Stimulated activated CD4-positive, alpha-beta T cell treated with anti-CD3 and anti-CD28 coated beads, Interleukin-2, amount 100 ng/mL, for 24 hours (primary cell): ENCODE data around the gene RPS29.

ENCODE experiments used
- DNase-seq, 2 donors: peaks; one replicate each; pipeline ENCODE4 v3.0.0-alpha.2; 2020

The RPS29 gene

GRCh38 chr14:49594347-49595091 lies 8.3 kb upstream of the RPS29 start:
- no peak for DNase-seq

GRCh38 chr14:49593016-49593415 lies 6.8 kb upstream of the RPS29 start:
- DNase-seq, result no peak

GRCh38 chr14:49589387-49589786 lies 3.2 kb upstream of the RPS29 start:
- no peak for DNase-seq

DNA sequence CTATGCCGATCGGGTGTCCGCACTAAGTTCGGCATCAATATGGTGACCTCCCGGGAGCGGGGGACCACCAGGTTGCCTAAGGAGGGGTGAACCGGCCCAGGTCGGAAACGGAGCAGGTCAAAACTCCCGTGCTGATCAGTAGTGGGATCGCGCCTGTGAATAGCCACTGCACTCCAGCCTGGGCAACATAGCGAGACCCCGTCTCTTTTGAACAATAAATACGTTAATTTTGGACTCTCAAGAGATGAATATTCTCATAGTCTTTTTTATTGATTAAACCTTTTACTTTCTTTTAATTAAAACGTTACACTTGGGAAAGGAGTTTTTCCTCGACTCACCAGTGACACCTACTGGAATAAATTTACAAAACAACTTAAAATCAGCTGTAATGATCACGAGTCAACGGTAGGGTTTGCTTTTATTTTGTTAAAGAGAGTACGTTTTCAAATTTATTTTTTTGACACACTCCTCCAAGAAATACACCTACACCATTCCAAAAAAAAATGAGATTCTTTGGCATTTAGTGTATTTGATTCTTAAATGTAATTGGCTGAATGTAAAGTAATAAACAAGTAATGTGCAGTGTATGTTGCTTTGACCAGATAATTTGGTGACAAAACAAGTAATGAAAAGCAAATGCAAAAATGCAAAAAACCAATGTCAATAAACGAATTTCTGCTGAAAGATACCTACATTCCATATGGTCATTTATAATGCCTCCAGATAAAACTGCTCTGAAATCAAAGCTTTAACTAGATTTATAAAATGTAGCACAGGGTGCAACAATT lies 687 bp upstream of the RPS29 start:
- DNase-seq, result peak; percentile 65 to 70

DNA sequence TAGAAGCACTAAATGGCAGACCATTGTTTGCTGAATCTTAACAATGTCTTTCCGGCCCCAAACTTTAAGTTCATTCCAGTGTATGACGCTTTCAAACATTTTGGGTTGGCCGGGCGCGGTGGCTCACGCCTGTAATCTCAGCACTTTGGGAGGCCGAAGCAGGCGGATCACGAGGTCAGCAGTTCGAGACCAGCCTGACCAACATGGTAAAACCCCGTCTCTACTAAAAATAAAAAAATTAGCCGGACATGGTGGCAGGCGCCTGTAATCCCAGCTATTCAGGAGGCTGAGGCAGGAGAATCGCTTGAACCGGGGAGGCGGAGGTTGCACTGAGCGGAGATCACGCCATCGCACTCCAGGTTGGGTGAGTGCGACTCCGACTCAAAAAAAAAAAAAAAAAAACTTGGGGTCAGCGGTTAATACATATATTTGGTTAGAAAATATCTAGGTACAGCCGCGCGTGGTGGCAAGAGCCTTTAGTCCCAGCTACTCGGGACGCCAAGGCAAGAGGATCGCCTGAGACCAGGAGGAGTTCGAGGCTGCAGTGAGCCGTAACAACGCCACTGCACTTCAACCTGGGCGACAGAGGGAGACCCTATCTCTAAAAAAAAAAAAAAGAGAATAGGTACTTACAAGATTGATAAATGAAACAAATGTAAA lies 1.1 kb downstream of the RPS29 start:
- peak; percentile 43 to 54 for DNase-seq

GRCh38 chr14:49584058-49584457 lies 2.1 kb downstream of the RPS29 start:
- peak in 1 of 2 donors; percentile 10 for DNase-seq

GRCh38 chr14:49583629-49584028 lies 2.6 kb downstream of the RPS29 start:
- DNase-seq, result no peak

DNA sequence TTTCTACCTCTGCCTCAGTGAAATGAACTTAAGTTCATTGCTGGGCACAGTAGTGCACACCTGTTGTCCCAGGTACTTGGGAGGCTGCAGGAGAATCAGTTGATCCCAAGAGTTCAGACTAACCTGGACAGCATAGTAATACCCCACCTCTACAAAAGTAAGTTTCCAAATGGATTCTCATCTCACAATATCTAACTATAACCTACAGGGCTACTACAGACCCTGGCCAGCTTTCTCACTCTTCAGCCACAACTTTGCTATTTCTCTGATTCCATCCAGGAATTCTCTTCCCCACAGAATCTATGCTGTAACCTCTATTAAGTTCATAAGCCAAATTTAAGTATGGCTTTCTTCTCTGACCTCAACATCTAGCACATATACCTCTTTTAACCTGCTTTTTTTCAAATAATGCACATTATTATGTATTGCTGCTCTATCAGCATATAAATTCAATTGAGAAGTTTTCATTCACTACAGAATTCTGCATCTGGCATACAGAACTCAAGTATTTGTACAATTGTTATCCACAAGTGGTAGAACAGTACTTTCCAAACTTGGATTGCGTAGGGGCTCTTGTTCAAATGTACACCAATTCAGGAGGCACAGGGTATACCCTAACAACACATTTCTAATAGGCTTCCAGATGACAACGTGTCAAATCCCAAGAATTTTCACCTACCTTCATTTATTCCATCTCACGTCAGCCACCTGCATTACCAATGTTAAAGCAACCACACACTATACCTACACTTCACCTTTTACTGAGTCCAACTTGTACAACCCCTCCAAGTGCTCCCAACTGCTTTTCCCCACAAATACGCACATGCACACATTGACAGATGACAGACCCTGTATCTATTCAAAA lies 3.8 kb downstream of the RPS29 start:
- DNase-seq, result no peak

DNA sequence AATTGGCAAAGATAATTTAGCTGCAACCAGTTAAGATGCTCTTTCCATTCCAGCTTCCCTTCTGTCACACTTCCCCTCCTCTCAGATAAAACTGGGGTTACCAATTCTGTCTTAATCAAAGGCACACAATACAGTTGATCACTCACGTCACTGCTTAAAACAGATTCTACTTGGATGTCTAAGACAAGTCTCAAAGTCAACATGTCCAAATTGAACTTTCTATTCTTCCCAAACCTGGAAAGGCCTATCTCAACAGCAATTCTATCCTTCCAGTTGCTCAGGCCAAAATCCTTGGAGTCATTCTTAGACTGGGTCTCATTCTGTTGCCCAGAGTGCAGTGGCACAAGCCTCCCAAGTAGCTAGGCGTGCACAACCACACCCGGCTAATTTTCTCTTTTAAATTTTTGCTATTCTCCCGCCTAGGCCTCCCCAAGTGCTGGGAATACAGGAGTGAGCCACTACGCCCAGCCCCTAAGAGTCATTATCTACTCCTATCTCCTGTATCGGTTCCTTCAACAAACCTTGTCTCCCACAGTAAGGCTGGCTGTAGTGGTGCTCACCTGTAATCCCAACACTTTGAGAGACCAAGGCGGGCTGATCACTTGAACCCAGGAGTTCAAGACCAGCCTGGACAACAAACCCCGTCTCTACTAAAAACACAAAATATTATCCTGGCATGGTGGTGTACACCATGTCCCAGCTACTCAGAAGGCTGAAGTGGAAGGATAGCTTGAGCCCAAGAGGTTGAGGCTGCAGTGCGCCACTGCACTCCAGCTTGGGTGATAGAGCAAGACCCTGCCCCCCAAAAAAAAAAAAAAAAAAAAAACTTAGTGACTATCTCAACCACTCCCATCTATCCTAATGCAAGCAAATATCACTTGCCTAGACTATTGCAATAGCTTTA lies 4.7 kb downstream of the RPS29 start:
- DNase-seq, result peak in 1 of 2 donors; percentile 11

DNA sequence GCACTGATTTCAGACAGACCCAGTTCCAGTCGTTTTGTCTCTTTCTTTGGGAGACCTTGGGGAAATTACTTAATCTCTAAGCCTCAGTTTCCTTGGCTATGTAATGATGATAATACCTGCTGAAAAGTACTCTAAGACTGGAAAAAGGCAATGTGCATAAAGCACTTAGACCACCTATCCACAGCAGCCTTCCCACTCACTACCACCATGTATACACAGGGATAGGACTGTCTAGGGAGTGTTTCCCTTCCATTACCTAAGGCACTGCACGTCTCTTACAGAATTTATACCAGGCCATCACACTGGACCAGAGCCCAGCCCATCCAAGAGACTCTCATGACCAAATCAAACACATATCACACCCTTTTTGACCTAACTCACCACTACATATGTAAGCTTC lies 6.3 kb downstream of the RPS29 start:
- no peak for DNase-seq

- no peak for DNase-seq
Measured at GRCh38 chr14:49578141-49578540, 8.0 kb downstream of the RPS29 start.

DNA sequence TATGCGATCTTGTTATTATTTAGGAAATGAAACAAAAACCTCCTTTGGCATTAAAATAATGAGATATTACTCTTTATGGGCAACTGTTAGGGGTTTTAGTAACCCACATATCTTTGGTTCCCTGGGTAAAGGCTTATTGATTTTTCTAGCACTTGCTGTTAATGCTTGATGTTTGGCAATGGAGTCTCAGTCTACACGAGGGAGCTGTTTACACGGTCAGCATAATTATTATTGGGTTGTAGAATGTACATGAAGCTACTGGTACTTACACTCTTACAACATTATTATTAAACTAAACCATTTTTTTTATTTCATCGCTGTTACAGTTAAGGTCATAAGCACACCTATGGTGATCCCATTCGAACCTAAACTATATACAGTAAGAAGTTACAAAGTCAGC lies 12.1 kb downstream of the RPS29 start:
- DNase-seq, result no peak

GRCh38 chr14:49569281-49569680 lies 16.9 kb downstream of the RPS29 start:
- DNase-seq, result no peak

GRCh38 chr14:49566714-49567113 lies 19.5 kb downstream of the RPS29 start:
- no peak for DNase-seq

DNA sequence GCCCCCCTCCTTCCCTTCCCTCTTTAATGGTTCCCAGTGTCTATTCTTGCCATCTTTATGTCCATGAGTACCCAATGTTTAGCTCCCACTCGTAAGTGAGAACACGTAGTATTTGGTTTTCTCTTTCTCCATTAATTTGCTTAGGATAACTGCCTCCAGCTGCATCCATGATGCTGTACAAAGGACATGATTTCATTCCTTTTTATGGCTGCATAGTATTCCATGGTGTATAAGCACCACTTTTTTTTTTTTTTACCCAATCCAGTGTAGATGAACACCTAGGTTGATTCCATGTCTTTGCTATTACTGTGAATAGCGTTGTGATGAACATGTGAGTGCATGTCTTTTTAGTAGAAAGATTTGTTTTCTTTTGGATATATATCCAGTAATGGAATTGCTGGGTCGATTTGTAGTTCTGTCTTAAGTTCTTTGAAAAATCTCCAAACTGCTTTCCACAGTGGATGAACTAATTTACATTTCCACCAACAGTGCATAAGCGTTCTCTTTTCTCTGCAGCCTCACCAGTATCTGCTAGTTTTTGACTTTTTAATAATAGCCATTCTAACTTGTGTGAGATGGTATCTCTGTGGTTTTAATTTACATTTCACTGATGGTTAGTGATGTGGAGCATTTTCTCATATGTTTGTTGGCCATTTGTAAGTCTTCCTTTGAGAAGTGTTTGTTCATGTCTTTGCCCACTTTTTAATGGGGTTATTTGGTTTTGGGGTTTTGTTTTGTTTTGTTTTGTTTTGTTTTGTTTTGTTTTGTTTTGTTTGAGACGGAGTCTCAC lies 26.0 kb downstream of the RPS29 start:
- no peak for DNase-seq

GRCh38 chr14:49553892-49554291 lies 32.3 kb downstream of the RPS29 start:
- no peak for DNase-seq

GRCh38 chr14:49553106-49553505 lies 33.1 kb downstream of the RPS29 start:
- no peak for DNase-seq

GRCh38 chr14:49551569-49551968 lies 34.6 kb downstream of the RPS29 start:
- DNase-seq, result no peak

DNA sequence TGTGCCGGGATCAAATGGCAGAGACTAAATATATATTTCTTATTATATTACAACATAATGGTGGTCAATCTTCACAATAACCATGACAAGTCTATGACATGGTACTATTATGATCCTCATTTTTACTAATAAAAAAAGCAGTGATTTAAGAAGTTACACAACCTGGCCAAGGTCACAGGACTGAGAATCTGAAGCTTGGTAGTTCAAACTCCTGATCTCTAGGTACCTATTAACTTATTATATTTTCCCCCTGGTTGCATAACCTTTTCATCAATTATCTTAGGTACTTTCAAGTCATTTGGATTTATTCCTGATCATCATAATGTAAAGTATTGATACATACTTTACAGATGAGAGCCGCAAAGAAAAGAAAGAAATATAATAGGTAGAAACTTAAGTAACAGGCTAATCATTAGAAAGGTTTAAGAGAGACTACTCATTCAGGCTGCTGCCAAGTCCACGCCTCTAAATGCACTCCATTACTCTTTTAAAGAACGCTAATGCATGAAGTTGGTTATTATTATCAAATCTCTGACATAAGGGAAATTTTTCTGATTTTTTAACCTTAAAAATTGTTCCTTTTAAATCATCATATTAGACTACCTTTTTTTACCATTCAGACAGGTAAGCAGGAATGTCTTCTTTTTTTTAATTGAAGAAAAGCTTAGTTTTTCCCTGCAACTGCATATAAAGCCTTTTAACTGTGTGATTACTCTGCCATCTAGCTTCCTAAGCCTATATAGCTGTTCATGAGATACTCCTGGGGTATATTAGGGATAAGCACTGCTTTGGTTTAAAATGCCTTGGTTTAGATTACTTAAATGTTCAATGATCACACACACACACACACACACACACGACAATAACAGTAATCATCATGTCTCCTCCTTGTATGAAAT lies 35.6 kb downstream of the RPS29 start:
- DNase-seq, result no peak

GRCh38 chr14:49549881-49550280 lies 36.3 kb downstream of the RPS29 start:
- no peak for DNase-seq
